Fibroblast of gingiva (primary cell): ENCODE measurements around the gene LPAR3.
"Not testable (repeated sequence)": the region's sequence is repeated elsewhere in the genome, so short reads cannot be mapped to it uniquely, and the experiment has no call there.

ENCODE experiments used
- DNase-seq: peaks from one replicate; pipeline ENCODE4 v3.0.0-alpha.2; 2011; ENCODE audit warnings: low read depth

The LPAR3 gene

GRCh38 chr1:84902727-84903126 is 9.7 kb upstream of the LPAR3 start:
- not testable (repeated sequence) for DNase-seq

DNA sequence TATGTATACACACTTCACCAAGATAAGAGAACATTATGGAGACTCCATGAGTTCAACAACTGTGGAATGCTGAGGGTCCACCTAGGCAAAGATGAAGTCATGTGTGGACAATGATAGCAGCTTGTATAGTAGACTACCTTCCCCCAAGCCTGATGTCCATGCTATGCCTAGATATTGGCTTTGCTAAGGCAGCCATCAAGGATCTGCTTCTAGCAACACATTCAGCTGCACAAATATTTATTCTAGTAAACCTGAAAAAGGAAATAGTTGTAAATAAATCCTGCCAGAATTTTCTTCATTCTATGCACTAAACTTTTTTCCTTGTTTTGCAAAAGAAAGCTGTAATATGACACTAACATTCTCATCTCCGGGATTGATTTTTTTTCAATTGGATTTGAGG is 7.0 kb upstream of the LPAR3 start:
- no peak for DNase-seq

GRCh38 chr1:84896279-84896678 is 3.3 kb upstream of the LPAR3 start:
- no peak for DNase-seq

GRCh38 chr1:84890566-84890965 is 2.4 kb downstream of the LPAR3 start:
- DNase-seq = no peak

DNA sequence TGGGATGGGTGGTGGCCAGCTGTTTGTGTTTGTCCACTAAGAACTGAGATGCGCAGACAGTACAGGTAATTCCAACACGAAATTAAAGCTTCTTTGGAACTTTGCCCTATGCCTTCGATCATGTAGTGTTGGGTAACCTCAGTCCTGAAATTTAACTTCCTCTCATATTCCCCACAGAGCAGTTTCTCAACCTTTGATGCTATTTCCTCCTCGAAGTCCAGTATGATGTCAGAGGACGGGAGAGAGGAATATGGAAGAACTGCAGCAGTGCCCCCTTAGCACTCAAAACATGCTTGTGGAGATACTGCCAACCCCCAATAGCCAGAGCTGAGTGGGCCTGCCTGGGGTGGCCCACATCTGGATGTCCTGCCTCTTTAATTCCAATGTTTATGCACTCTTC is 3.6 kb downstream of the LPAR3 start:
- peak; percentile 30 for DNase-seq

- DNase-seq = no peak
Measured at GRCh38 chr1:84888753-84889152, 4.3 kb downstream of the LPAR3 start.

DNA sequence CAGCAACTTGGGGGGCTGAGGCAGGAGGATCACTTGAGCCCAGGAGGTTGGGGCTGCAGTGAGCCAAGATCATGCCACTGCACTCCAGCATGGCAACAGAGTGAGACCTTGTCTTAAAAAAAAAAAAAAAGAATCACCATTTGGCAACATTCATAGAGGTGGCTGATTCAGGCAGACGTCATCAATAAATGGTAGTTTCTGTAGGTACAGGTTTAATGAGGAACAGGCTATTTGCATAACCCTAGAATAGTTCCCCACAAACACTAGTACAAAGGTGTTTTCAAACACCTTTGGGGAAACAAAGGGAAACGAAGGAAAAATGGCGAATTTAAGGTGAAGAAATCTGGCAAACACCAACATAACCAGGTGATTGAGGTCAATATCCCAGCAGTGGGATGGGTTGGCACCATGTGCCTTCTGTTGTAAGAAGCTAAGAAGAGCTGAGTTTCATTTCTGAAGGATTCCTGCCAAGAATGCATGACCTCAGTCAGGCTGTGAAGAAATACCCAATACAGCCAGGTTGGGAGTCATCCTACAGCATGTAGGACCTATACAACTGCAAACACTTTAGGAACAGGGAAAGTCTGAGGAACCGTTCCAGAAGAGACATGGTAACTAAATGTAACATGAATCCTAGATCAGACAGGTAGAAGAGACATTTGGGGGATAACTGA is 5.6 kb downstream of the LPAR3 start:
- peak; percentile 80 for DNase-seq

DNA sequence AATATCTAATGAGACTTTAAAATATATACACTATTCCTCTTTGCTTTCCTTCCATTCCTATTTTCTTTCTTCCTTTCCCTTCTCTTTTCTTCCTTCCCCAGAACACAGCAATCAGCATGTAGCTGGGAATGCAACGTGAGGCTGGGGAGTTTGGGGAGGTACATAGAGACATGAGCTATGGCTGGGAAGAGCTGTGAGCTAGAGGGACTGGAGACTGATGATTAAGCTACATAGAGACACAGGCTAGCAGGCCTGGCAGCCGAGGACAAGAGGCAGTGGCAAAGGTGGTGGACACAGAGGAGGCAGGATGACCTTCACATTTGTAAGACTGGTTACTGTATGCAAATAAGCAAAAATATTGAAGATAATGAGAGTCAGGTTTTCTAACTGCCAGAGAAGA is 7.5 kb downstream of the LPAR3 start:
- no peak for DNase-seq

- peak; percentile 75 for DNase-seq
Measured at GRCh38 chr1:84884671-84885389, 8.2 kb downstream of the LPAR3 start.

GRCh38 chr1:84883286-84883685 is 9.7 kb downstream of the LPAR3 start:
- DNase-seq = peak; percentile 34

- DNase-seq = no peak
Measured at GRCh38 chr1:84877592-84877991, 15.4 kb downstream of the LPAR3 start.

GRCh38 chr1:84876353-84876752 is 16.7 kb downstream of the LPAR3 start:
- no peak for DNase-seq

DNA sequence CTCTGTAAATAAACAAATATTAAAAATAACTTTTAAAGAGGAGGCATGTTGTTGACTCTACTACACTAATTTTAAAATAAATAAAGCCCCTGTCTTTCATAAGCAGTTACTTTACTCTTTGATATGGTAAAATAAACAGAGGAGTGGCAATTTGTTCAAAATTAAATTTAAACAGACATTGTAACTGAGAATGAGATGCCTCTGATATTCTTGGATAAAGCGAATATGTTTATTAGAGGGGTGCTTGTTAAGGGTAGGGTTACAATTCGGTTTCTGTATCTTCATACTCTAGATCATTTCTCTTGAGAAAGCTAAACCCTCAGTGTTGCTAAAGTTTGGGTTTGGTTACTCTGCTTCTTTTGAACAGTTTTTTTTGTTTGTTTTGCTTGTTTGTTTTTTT is 19.6 kb downstream of the LPAR3 start:
- no peak for DNase-seq

GRCh38 chr1:84872696-84873355 is 20.2 kb downstream of the LPAR3 start:
- DNase-seq = no peak

DNA sequence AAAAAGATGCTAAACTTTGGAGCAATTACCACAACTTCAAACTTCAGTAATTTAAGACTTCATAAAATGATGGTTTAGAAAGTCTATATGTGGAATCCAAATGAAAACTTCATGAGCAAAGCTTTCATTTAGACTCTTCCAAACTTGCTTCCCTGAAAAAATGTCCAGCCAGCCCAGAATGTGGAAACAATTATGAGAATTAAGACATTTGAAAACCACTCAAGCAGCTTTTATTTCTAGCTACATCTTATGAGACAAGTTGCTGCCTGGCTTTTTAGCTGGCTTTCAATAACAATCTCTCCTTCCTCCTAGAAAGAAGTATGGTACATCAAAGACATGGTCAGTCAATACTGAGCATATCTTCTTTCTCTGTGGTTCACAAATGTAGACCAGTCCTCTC is 21.8 kb downstream of the LPAR3 start:
- DNase-seq = peak; percentile 46

- DNase-seq = no peak
Measured at GRCh38 chr1:84870591-84870990, 22.4 kb downstream of the LPAR3 start.

DNA sequence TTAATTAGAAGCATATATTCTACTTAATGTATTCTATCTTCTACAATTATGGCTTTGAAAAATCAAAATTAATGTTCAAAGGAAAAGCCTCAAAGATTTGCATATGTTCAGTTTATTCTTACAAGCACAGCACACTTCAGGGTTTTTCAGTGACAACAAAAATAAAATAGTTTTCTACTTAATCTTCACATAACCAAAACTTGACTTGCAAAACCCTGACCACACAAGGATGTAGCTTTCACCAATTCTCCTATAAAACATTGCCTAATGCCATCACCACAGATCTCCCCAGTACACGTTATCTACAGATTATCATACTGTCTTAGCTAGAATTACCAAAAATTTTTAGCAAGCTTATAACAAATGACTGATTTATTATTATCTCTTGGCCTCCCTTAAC is 23.3 kb downstream of the LPAR3 start:
- peak; percentile 37 for DNase-seq

GRCh38 chr1:84862810-84863251 is 30.2 kb downstream of the LPAR3 start:
- DNase-seq = no peak

DNA sequence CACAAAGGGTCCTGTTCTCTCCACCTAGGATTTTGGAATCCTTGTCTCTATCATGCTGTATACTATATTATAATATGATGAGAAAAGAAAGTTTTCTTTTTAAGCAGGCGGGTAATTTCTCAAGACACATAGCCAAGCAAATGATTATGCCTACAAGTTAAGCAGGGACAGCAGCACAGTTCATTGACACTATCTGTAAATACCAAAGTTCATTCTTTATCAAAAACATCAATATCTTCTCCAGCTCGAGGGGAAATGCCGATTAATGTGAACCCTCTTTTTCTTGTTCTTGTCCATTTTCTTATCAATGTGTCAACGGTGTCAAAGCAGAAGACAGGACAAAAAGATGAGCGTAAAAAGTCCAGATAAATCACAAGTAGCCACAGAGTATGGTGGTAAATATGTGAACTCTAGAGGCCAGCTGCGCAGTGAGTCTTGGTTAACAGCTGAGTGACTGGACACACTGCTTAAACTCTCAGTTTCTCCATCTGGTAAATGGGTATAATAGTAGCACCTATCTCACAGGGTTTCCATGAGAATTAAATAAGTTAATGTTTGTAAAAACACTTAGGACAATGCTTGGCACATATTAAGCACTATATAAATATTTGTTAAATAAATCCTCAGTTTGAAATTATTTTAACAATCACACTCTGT is 30.9 kb downstream of the LPAR3 start:
- no peak for DNase-seq

GRCh38 chr1:84861516-84861915 is 31.5 kb downstream of the LPAR3 start:
- DNase-seq = no peak

DNA sequence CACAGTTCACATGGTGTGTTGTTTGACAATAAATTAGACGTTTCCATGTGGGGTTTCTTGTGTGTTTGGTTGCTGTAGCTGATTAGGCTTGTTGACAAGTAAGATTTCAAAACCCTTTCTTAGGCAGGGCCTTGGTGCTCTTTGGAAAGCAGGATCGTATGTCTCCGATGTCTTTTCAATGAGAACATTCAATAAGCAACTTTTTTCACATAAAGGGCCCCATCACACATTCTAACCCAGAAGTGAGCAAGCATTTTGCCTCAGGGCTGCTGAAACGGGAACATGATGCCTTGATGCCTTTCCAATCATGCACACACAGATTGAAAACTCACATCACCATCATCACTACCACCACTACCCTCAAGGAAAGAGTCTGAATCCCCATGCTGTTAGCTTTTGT is 33.1 kb downstream of the LPAR3 start:
- peak; percentile 42 for DNase-seq

DNA sequence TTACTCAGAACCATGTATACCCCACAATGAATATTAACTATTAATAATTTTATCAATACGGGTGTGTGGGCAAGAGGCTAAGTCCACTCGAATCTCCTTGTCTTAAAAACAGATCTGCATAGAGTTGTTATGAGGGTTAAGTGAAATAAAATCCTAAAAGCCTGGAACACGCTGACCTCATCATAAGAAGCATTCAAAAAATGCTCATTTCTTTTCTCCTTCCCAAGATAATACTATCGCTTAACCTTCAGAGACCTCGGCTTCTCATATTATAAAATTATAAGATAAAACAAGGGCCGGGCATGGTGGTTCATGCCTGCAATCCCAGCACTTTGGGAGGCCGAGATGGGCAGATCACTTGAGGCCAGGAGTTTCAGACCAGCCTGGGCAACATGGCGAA is 35.1 kb downstream of the LPAR3 start:
- no peak for DNase-seq
